Islet of Langerhans (tissue), 1 donor: ENCODE measurements around the gene MRC2.

Experiments used
- FAIRE-seq: peaks from one replicate; lab custom pipeline; 2011; peaks lifted over from hg19 to GRCh38; lab: Jason Lieb, UNC

MRC2 gene

DNA sequence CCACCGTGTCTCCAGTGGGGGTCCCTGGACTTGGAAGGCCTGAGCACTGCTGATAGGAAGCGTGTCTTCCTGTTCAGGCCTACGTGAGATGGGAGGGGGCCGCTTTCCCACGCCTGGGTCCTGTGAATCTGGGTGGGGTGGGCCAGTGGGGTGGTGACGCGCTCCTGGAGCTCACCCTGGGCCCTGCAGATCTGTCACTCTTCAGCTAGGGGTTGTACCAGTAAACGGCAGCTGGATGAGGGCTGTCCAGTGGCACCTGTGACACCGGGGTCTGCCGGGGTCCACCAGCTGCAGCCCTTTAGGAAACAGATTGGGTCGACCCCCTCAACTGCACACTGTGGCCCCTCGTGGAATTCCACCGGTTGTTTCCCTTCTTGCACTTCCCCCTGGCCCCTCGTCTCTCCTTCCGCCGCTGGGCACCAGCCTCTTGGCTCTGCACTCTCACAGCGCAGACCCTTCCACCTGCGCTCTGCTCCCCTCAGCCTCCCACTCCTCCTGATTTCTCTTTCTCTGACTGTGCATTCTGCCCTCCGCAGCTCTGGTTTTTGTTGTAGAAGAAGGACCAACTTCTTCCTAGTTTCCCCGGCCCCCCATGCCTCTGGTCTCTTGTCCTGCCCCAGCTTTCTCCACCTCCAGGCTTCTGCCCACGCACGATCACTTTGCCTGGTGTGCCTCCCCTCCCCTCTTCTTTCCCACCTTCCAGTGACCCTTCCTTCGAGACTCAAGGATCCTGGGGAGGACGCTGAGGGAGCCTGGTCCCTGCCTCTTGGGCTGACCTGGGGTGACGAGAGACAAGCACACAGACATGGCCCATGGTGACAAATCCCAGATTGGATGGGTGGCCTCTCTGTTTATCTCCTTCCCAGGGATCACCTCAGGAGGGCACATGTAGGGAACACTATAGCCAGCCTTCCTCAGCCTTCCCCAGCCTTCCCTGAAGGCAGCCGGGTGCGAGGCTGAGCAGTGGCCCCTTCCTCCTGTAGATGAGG lies 4.8 kb downstream of the MRC2 start:
- FAIRE-seq = no peak

DNA sequence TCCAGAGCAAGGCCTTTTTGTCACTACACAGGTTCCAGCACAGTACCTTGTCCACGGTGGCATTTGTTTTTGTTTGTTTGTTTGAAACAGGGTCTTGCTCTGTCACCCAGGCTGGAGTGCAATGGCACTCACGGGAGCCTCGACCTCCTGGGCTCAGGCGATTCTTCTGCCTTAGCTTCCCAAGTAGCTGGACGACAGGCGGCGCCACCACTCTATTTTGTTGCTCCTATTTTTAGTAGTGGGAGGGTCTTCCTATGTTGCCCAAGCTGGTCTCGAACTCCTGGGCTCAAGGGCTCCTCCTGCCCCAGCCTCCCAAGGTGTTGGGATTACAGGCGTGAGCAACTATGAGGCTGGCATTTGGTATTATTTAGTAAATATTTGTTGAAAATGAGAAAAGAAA lies 10.3 kb downstream of the MRC2 start:
- FAIRE-seq = no peak

DNA sequence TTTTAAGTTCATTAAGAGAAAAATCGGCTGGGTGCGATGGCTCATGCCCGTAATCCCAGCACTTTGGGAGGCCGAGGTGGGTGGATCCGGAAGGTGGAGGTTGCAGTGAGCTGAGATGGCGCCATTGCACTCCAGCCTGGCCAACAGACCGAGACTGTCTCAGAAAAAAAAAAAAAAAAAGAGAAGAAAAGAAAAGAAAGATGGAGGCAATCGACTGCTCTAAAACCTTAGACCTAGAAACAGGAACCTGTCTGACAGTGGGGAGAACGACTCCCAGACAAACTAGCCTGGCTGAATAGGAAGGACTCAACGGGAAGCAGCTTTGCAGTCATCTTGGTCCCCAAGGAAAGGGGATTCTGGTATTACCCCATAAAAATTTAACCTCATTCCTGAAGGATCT lies 13.7 kb downstream of the MRC2 start:
- no peak for FAIRE-seq

DNA sequence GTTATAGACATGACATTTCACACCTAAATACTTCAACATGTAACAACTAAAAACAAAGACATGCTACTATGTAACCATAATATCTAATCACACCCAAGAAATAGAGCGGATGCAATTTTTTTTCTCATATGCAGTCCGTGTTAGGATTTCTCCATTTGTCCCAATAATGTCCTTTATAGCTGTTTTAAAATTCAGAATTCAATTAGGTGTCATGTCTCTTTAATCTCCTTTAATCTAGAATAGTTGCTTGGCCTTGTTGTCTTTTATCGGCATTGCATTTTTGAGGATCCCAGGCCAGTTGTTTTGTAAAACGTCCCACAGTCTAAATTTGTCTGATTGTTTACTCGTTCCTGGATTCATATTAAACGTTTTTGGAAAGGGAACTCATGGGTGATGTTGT lies 14.5 kb downstream of the MRC2 start:
- no peak for FAIRE-seq

DNA sequence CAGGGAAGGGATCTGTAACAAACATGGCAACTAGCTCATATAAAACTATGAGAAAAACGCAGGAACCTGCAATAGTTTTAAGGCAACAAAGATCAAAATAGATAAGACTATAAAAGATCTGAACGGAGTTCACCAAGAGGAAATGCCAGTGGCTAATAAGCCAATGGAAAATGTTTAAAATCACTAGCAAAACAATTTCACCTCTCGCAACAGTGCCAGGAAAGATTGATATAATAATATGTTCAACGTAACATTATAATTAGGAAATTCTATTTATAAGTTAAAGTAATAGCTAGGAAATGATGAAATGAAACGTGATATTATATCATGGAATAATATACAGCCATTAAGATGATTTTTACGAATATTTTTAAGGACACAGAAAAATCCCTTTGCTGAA lies 16.0 kb downstream of the MRC2 start:
- FAIRE-seq = no peak

DNA sequence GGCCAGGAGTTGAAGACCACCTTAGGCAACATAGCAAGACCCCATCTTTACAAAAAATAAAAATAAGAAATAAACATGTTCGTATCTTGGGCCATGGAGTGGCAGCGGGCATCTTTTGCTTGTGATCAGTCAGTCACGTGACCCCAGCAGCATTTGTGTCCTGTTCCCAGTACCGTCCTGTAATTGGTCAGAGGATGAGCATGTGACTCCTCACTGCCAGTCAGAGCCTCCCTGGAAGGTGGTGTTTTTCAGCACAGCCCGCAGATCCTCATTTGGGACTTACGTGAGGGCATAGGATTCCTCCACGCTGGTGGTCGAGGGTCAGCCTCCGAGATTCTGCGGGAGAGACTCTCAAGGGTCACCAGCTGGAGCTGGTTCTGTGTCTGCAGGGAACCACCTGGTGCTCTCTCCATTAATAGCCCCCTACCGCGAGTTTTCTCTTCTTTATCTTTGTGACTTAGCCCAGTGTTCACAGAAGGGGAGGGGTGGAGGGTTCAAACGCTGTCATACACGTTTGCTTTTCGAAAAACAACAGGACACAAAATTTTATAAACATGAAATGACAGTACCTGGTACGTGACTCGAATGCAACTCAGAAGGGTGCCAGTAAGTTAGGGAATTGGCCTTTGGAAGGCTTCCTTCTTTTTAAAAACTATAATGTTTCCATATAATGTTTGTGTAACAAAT lies 17.2 kb downstream of the MRC2 start:
- no peak for FAIRE-seq

DNA sequence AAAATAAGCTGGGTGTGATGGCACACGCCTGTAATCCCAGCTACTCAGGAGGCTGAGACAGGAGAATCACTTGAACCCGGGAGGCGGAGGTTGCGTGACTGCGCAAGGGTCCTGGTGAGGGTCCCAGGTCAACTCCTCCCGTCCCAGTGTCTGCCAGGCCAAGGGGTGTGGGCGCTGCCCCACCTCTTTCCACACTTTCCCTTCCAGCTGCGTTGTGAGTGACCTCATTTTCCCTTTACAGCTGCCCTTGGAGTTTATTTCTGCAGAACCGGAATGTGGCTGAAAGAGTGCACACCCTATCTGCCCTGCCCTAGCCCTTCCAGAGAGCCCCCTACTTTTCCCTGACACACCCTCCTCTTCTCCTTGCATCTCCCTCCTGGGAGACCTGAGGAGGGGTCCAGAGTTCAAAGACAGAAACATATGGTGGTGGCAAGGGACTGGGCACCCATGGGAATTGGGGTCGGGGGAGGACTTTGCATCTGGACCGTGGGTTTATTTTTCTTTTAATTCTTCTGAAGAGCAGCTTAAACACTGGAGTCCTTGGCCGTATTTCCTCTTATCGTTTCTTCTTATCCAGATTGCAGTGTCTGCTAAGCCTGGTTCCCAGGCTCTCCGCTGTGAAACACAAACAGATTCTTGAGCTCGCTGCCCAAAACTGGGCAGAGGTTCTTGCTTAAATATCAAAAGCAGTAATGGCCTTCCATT lies 20.9 kb downstream of the MRC2 start:
- FAIRE-seq = no peak

DNA sequence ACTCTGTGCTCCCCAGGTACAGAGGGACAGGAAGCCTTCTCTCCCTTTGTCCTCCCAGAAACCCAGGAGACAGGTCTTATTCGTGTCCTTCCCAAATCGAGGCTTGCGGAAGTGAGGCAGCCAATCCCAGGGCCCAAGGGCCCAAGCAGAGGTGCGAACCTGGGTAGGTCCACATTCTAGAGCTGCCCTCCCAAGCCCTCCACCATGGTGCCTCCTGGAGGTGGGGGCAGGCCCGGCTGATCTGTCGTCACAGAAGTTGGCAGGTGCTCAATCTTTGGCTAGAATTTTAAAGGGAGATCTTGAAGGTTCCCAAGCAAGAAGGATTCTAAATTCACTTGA lies 21.5 kb downstream of the MRC2 start:
- FAIRE-seq = no peak

DNA sequence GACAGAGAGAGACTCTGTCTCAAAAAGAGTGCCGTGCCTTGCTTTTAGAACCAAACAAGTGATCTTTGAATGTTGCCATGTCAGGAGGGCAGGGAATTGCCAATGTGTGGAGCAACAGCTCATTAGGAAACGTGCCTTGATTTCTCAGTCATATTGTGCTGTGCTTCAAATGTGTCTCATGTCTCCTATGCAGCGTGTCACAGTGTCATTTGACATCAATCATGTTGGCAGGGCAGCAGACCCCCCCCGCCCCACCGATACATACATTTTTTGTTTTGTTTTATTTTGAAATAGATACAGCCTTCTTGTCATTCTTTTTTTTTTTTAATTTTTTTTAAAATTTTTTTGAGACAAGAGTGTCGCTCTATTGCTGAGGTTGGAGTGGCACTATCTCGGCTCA lies 22.1 kb downstream of the MRC2 start:
- FAIRE-seq = no peak

DNA sequence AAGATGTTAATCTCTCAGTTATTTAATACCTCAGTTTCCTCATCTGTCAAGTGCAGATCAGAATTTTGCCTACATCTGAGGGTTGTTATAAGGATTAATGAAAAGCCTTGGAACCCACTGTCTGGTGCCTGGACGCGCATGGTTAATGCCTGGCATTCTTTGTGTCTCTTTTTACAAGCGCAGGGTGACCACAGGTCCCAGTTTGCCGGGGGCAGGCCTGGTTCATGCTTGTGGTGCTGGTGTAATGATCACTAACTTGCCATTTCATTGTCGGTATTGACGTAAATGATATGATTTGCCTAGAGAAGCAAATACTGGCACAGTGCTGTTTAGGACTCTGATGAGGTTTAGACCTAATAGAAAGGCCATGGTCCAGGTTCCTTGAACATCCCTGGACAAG lies 23.1 kb downstream of the MRC2 start:
- FAIRE-seq = no peak

DNA sequence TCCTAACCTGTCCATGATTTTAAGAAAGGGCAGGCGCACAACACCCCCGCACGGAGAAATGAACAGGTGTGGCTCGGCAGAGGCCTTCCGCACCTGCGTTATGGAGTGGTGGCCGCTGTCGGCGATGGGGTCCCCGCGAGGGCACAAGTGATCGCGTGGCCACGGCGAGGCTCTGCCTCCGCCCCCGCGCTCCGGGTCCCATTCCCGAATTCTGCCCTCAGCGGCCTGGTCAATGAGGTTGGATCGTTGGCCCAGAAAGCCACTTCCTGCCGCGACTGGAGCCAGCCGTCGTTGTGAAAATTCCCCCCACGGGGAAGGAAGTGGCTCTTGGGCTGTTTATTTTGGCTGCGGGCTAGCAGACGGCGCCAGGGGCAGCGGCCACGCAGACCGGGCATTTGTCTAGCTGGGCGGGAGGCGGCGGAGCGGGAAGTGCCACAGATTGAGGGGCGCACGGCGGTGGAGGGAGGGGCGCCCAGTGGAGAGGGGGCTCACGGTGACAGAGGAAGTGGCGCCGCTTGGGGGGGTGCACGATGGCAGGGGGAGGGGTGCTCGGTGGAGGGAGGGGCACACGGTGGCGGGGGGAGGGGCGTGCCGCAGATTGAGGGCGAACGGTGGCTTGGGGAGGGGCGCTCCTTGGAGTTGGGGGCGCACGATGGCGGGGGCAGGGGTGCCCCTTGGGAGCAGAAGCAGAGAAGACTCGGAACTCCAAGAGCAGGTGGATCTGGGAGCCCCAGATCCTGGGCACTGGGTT lies 25.0 kb downstream of the MRC2 start:
- no peak for FAIRE-seq

DNA sequence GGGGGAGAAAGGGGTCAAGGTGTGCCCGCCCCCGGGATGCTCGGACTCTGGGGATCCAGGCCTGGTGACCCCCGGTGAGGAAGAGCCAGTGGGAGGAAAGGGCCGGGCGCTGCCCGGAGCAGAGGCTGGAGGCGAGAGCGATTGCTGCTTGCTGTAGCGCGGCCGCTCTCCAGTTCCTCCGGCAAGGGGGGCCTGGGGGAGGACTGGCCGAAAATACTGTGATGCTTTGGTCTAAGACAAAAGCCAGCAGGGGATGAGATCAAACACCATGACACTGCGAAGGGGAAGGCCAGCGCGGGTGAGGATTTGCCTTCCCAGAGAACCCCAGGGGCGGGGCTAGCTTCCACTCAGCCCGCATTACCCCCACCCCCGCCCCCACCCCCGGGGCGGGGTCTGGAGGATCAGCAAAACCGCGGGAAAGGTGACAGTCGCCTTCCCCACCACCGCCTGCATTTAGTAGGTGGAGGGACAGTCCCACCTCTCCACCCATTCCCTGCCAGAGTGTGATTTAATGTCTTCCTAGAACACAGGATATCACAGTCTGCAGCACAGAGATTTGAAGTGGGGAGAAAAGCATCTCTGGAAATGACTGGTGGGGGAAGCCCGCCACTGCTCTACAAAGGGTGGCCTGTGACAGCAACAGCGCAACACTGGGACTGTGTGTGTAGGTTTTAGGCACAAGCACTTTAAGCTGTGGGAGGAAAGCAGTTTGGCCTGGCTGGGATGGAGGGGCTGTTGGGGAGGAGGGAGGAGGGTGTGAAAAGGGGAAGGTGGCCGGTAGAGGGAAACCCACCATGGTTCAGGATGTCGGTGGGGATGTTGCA lies 25.7 kb downstream of the MRC2 start:
- no peak for FAIRE-seq

DNA sequence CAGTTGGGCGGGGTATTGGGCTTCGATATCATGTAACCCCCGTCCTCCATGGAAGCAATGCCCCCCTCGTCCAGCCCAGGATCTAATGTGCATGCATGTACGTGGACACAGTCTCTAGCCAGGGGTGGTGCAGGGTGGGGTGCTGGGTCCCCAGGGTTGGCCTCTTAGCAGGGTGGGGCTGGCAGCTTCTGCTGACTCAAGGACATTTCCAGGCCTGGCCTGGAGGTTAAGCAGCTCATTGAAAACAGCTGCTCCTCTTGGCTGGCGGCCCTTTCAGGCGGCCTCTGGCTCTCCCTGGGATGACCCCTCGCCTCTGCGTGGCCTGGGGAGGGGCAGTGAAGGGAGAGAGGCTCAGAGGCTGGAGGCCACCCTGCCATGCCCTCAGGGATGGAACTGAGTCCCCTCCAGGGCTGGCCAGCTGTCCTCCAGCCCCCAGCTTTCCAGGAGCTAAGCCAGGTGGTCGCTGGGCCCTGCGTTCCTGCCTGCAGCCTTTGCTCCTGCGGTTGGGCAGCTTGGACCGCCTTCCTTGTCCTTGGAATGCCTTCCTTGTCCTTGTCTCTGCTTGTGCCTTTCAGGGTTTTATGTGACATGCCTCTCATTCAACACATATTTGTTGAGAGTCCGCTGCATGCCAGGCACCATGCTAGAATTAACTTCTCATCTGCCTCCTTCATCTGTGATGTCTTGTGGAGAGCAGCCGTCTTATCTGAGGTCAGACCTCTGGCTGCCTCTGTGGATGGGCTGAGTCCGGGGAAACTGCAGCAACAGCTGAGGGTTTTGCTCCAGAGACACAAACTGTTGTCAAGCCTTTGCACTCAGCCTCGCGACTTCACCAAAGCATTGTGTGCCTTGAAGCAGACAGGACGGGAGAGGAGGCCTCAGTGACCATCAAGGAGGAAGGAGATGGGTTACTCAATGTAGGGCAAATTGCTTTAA lies 26.6 kb downstream of the MRC2 start:
- FAIRE-seq = no peak

DNA sequence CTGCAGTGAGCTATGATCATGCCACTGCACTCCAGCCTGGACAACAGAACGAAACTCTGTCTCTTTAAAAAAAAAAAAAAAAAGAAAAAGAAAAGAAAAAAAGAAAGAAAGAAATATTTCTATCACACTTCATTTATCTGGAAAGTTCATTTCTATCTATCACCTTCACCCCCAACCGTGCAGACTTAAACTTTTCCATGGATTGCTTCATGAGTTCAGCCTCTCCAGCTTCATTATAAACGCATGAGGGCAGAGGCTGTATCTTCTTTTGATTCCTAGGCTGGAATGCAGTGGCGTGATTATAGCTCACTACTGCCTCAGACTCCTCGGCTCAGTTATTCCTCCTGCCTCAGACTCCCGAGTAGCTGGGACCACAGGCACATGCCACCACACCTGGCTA lies 28.2 kb downstream of the MRC2 start:
- FAIRE-seq = no peak

DNA sequence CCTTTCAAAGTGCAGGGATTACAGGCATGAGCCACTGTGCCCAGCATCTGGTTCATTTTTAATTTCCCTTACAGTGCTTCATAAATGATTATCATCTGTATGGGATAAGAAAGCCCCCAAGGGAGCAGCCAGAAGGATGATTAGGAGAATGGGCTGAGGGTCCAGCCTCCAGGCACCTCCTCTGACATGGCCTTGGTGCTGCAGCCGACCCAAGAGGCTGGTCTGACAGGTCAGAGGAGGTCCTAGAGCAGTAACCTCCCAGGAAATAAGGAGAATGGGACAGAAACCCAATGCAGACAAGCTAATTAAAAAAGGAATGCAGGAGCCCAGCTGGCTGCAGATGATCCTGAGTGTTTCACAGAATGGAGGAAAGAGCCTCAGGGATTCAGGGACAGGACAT lies 29.0 kb downstream of the MRC2 start:
- no peak for FAIRE-seq

DNA sequence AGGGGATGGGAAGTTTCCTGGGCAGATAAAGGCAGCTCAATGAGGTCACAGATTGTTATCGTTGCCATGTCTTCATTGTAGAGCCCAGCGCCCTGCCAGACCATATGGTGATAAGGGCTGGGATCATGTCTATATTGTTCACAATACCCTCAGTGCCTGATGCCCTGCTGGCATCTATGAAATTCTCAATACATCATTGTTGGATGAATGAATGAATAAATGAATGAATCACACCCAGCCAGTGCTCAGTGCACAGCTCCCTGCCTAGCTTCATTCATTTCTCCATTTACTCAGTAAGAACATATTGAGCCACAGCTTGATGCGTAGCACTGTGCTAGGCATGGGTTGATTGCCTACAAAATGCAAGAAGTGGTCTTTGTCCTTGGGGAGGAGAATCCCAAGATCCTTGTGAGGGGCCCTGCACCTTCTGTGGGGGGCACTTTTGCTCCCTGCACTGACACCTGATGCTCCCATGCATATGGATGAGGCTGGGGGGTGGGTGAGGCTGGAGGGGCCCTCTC lies 29.7 kb downstream of the MRC2 start:
- FAIRE-seq = no peak

DNA sequence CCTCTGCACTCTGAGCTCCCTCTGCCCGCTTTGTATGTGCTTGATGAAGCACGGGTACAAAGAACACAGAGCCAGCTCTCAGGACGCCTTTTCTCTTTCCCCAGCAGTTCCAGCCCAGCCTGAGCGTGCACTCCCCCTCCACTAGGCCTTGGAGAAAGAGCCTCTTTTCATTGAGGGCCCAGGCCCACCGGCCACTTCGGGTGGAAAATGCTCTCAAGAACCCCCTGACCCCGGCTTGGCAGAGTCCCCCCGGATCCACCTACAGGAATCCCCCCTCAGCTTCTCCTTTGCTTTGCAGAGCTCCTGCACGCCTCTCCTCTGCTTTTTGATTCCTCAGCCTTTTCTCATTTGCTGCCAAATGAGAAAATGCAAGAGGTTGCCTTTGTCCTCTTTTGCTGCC lies 30.2 kb downstream of the MRC2 start:
- FAIRE-seq = no peak

DNA sequence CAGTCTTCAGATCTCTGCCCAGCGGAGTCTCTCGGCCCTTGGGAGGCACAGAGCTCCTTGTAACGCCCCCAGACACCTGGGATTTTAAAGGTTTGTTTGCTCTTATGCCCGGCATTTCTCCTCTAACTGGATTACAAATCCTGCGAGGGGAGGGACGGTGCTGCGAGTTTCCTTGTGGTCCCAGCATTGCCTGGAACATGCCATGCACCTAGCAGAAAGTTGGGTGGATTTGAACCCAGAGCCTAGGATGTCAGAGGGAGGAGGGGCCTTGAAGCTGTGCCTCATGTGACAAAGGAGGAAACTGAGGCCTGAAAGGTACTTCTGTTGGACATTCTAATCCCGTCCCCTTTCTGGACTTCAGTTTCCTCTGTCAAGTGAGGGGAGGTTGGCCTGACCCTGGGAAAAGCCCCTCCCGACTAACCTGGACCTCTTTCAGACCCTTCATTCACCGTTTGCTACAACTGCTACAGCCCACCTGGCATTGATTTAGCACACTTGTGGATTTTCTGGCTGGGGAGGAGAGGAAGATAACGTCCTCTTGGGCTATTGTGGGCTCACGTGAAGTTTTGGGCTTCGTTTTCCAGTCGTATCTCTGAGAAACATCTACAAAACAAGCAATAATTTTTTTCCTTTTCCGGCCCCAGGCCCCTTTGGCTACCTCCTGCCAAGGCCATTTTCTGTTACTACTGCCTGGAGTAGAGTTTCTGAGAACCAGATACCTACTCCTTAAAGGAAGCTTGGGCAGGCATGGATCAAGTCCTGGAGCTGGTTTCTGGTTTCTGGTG lies 30.9 kb downstream of the MRC2 start:
- FAIRE-seq = no peak

DNA sequence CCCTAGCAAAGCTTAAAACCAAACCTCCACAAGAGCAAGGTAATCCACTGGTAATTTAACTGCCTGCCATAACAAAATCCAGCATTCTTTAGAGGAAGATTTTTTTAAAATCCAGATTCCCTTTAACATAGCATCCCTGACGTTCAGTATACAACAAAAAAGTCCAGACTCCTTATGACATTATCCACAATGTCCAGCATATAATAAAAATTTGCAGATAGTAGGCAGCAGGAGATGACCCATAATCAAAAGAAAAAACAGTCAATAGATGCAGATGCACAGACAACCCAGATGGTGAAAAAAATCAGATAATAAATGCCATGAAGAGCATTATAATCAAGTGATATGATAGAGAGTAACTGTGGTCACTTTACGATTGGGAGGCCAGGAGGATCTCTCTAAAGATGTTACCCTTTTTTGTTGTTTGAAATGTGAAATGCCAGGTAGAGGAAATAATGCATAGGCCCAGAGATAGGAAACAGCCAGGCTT lies 33.2 kb downstream of the MRC2 start:
- no peak for FAIRE-seq
